Aorta (tissue), 5 donors: ENCODE measurements around the gene PKP4. TPM values are rescaled to one million over a fixed set of nuclear protein-coding genes. Genes with fewer than 3 reads are reported as not detected.

Source experiments
- ATAC-seq: fragments of 200-7000 bp; cut with Tn5 transposase; one replicate; pipeline ENCODE4 v1.9.1; 2022; ENCODE audit warnings: moderate library complexity; ENCODE audit not compliant: low FRiP score
- DNase-seq, 2 donors: peaks; one replicate each; pipeline ENCODE4 v3.0.0-alpha.2; 2020
- H3K27ac ChIP-seq, 2 donors: one replicate each; pipeline ENCODE4 v1.5.1; 2013; ENCODE audit warnings: low read length in 2 of 2, mild to moderate bottlenecking in 2 of 2, moderate library complexity in 2 of 2, control low read depth in 1 of 2, inconsistent platforms in 1 of 2, low read depth in 1 of 2
- H3K27me3 ChIP-seq, 2 donors: one replicate each; pipeline ENCODE4 v1.6.1; 2013; ENCODE audit warnings: control low read depth in 1 of 2, low read length in 1 of 2, mild to moderate bottlenecking in 1 of 2, moderate library complexity in 1 of 2; ENCODE audit not compliant: insufficient read depth in 2 of 2, control insufficient read depth in 1 of 2
- H3K36me3 ChIP-seq, 2 donors: one replicate each; pipeline ENCODE4 v1.6.1; 2013; ENCODE audit warnings: control low read depth in 1 of 2, low read length in 1 of 2, mild to moderate bottlenecking in 1 of 2; ENCODE audit not compliant: insufficient read depth in 2 of 2, control insufficient read depth in 1 of 2
- H3K4me1 ChIP-seq, 2 donors: one replicate each; pipeline ENCODE4 v1.6.1; 2013; ENCODE audit warnings: low read length in 2 of 2, control low read depth in 1 of 2, mild to moderate bottlenecking in 1 of 2, moderate library complexity in 1 of 2; ENCODE audit not compliant: insufficient read depth in 2 of 2, control insufficient read depth in 1 of 2
- H3K4me3 ChIP-seq, 2 donors: one replicate each; pipeline ENCODE4 v1.5.1; 2013; ENCODE audit warnings: low read length in 2 of 2, control low read depth in 1 of 2, mild to moderate bottlenecking in 1 of 2
- H3K9me3 ChIP-seq: one replicate; pipeline ENCODE4 v1.6.1; 2013; ENCODE audit warnings: mild to moderate bottlenecking, low read length; ENCODE audit not compliant: control insufficient read depth
- WGBS, 2 donors: extraction: QIAGEN DNeasy Blood & Tissue Kit; methylation state at CpG; one replicate each; pipeline ENCODE4 v1.1.7; 2013; 5-methylcytosine and 5-hydroxymethylcytosine counted together
- intact Hi-C, 2 donors: fragments of 100-400 bp; cut with DNase I; formaldehyde crosslinking; loops; one replicate each; pipeline versions ENCODE4 v1.14.2 to v1.15.0; 2022
- polyA plus RNA-seq, 2 donors: library from polyadenylated mRNA; stranded (reverse); fragments of 200-250 nt; gene quantifications; one replicate each; pipeline ENCODE4 v1.2.3, GENCODE V29; 2013
- total RNA-seq, 2 donors: library from RNA; stranded (reverse); fragmentation: NEBNext Ultra II Directional; extraction: Animal tissue kit (Norgen Biotek cat#: 25700); gene quantifications; one replicate each; pipeline ENCODE4 v1.2.1, GENCODE V29; 2021
- donor health status: healthy with polysubstance abuse.
- donor health status: Bipolar disorder and iron deficiency.
- donor health status: DM: no; HTN: no; CAD: no.
- donor health status: DM: no; HTN: no; CAD: no.
- donor health status: DM: yes; HTN: yes; CAD: no.

The PKP4 gene
- total and polyA plus RNA-seq, 4 donors = 17.7 to 128 (median 44.0) TPM

GRCh38 chr2:158488442-158489216, 31.9 kb downstream of the PKP4 start:
- intact Hi-C loops = no loop called here
- DNase-seq (no peak), ATAC-seq (no peak)
- Histone ChIP-seq H3K4me3 (no peak overlapping the region), H3K36me3 (no peaks in the 10 kb centered on the region), H3K9me3 (no peaks in the 10 kb centered on the region), H3K27ac (no peak overlapping the region), H3K27me3 (no peaks in the 10 kb centered on the region), H3K4me1 (peaks cover 2 to 3% of the 10 kb centered on the region in 2 donors)
- 82 to 89% methylated on average over 2 of the region's 2 CpGs for WGBS, 2 donors

DNA sequence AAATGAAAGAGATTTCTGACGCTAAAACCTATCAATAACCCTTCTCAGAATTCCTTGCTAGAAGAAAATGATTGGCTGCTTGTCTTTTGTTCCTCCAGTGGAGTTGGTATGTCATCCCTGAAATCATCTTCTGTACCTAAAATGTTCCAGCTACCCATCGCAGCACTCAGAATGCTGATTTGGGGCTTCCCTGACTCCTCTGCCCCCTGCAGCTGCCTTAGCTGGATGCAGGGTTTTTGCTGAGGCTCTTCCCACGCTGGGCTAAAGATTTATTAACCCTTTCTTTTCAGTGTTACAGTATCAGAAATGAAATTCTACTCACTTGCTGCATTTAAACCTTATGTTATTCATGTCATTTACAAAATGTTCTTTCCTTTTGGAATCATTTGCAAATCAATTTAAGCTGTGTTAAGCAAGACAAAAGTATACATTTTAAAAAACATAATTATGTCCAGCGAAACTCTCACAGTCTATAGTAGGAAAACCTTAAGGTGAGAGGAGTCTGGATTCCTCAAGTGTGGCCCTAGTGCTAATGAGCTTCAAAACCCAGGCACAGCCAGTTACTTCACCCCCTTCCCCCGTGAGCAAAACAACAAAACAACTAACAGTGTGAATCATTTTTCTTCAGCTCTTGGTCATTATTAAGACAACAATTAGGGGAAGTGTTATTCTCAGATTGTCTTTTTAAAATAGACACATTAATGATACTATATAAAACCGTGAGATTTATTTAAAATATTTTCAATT, 32.8 kb downstream of the PKP4 start:
- Histone ChIP-seq H3K36me3 (no peaks in the 10 kb centered on the region), H3K27me3 (no peaks in the 10 kb centered on the region), H3K27ac (no peak overlapping the region), H3K4me3 (no peak overlapping the region), H3K9me3 (no peaks in the 10 kb centered on the region), H3K4me1 (peaks cover 2 to 3% of the 10 kb centered on the region in 2 donors)
- ATAC-seq (no peak), DNase-seq (no peak)
- intact Hi-C loops = no loop called here
- 64 to 71% methylated on average over 6 of the region's 6 CpGs for WGBS, 2 donors

DNA sequence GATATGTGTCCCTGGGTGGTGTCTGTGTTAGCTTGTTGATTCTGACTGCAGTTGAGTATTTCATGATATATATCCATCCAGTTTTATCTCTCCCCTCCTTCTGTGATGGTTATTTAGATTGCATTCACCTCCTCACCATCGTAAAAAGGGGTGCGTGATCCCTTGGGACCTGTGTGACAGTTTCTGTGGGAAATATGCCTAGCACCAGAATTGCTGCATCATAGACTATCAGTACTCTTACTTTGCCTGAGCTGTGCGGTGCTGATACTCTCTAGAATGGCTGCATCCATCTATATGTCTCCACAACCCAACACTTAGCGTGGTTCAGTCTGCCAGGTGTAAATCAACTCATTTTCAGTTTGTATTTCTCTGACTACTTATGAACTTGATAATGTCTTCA, 34.3 kb downstream of the PKP4 start:
- Histone ChIP-seq H3K4me1 (peaks cover 2 to 3% of the 10 kb centered on the region in 2 donors), H3K4me3 (no peak overlapping the region), H3K27ac (no peak overlapping the region), H3K27me3 (no peaks in the 10 kb centered on the region), H3K9me3 (no peaks in the 10 kb centered on the region), H3K36me3 (no peaks in the 10 kb centered on the region)
- ATAC-seq = no peak
- DNase-seq = no peak
- 94 to 99% methylated on average over 4 of the region's 4 CpGs for WGBS, 2 donors
- intact Hi-C loops = no loop called here

DNA sequence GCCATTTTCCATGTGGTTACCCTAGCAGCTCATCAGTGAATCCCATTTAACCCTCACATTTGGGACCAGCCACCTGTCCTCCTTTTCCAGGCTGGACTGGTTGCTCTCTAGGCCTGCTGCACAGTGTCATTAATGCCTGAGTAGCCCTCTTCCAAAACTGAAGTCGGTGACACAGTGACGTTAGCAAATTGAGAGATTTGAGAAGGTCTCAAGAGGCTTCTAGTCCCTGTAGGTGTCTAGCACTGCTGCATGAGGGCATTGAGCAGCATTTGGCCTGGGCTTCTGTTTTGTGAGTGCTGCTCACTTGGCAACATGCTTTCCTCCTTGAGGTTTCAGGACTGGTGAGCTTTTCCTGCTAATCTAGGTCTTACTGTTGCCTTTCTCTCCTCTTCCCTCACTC, 36.7 kb downstream of the PKP4 start:
- 42 to 44% methylated on average over 2 of the region's 2 CpGs for WGBS, 2 donors
- peaks cover 0 to 3% of the 10 kb centered on the region in 2 donors for H3K4me1 ChIP-seq

GRCh38 chr2:158495175-158495574, 38.4 kb downstream of the PKP4 start:
- Histone ChIP-seq H3K4me1 (no peaks in the 10 kb centered on the region), H3K27ac (no peak overlapping the region), H3K9me3 (no peaks in the 10 kb centered on the region), H3K36me3 (no peaks in the 10 kb centered on the region), H3K4me3 (no peak overlapping the region), H3K27me3 (no peaks in the 10 kb centered on the region)
- DNase-seq (no peak), ATAC-seq (no peak)
- WGBS, 2 donors = 84 to 90% methylated on average over 5 of the region's 5 CpGs
- intact Hi-C loops = no loop called here

More for the DNA sequence above, 36.7 kb downstream of the PKP4 start:
- ATAC-seq (no peak), DNase-seq (no peak)
- Histone ChIP-seq H3K27ac (no peak overlapping the region), H3K9me3 (no peaks in the 10 kb centered on the region), H3K36me3 (no peaks in the 10 kb centered on the region), H3K27me3 (no peaks in the 10 kb centered on the region), H3K4me3 (no peak overlapping the region)
- intact Hi-C loops = no loop called here

DNA sequence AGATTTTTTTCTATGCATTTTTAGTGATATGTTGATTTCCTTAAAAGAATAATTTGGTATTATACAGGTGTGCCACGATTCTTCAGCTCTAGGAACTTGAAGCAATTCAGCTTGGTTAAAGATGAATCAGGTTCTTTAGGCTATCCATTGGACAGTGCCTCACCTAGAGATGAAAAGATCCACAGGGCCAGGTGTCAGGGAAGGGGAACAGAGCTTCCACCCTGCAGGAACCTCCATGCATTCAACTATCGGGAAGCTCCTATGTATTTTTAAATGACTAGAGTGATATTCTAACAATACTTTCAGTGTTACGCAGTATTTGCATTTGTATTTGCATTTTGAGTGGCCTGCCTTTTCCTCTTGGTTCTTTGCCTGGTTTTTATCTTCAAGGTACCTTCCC, 40.2 kb downstream of the PKP4 start:
- Histone ChIP-seq H3K9me3 (no peaks in the 10 kb centered on the region), H3K27me3 (no peaks in the 10 kb centered on the region), H3K4me1 (peaks cover 2 to 3% of the 10 kb centered on the region in 2 donors), H3K36me3 (no peaks in the 10 kb centered on the region), H3K4me3 (no peak overlapping the region), H3K27ac (no peak overlapping the region)
- DNase-seq (no peak), ATAC-seq (no peak)
- WGBS, 2 donors = 90 to 94% methylated on average over 3 of the region's 3 CpGs
- intact Hi-C loops = no loop called here

- peaks cover 2 to 3% of the 10 kb centered on the region in 2 donors for H3K4me1 ChIP-seq
- intact Hi-C loops = no loop called here
- 85 to 91% methylated on average over 1 of the region's 1 CpG for WGBS, 2 donors
- H3K4me3 ChIP-seq = no peak overlapping the region
- ATAC-seq = no peak
- H3K27me3 ChIP-seq = no peaks in the 10 kb centered on the region
- no peaks in the 10 kb centered on the region for H3K36me3 ChIP-seq
- DNase-seq = no peak
- no peaks in the 10 kb centered on the region for H3K9me3 ChIP-seq
- H3K27ac ChIP-seq = no peak overlapping the region
These were observed 40.7 kb downstream of the PKP4 start for GRCh38 chr2:158497486-158497885.

DNA sequence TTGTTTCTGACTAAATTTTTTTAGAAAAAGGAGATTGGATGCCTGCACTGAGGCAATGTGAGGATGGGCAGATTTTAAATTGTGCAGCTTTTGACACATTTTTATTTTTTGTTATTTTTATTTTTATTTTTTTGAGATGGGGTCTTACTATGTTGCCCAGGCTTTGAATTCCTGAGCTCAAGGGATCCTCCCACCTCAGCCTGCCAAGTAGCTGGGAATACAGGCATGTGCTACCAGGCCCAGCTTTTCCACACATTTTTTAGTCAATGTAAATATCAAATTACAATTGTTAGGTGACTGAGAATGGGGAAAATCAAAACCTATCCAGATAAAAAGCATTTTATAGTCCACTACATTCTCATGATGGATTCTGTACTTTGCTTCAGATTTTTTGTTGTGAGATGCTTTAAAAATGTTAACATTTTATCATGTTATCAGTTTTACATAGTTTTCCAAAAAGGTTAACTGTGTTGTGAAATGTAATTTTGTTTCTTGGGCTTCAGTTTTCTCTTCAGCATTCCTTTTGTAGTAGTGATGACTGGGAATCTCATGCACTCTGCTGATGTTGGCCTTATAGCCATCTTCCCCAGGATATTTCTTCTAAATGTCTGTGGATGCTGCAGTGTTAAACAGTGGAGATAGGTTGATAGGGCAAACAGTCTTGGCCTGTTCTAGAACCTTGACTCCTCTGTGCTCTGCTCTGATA, 41.4 kb downstream of the PKP4 start:
- peaks cover 2 to 3% of the 10 kb centered on the region in 2 donors for H3K4me1 ChIP-seq
- intact Hi-C loops = no loop called here
- no peak overlapping the region for H3K27ac ChIP-seq
- no peaks in the 10 kb centered on the region for H3K27me3 ChIP-seq
- no peaks in the 10 kb centered on the region for H3K9me3 ChIP-seq
- H3K4me3 ChIP-seq = no peak overlapping the region
- ATAC-seq = no peak
- no peaks in the 10 kb centered on the region for H3K36me3 ChIP-seq
- DNase-seq = no peak
